Activated CD8-positive, alpha-beta memory T cell treated with anti-CD3 and anti-CD28 coated beads for 4 hours (primary cell): Measurements from ENCODE around the gene RFT1.

Source experiments
- DNase-seq, 2 donors: peaks; one replicate each; pipeline ENCODE4 v3.0.0-alpha.2; 2020; ENCODE audit warnings: low read depth in 2 of 2

The RFT1 gene

GRCh38 chr3:53149006-53149690 is 18.9 kb upstream of the RFT1 start:
- no peak for DNase-seq

DNA sequence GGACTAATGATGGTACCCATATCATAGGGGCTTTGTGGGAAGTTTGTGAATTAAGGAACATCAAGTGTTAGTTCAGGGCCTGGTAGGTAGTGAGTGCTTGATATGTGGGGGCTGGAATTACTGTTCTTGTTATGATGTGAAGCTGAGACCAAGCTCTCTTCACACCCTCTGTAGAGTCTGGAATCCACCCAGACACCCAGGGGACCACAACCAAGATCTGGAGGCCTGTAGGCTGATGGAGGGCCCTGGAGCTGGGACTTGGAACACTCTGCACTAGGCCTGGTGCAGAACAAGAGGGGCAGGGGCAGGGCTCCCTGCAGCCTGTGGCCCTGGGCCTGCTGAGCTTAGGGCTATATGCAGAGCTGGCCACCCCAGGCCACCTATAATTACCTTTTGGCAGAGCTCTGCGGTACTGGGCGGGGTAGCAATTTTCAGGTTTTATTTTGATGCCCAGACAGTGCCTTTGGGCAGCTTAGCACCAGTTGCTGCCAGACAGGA is 17.7 kb upstream of the RFT1 start:
- DNase-seq, result no peak

- no peak for DNase-seq
Observed at GRCh38 chr3:53147151-53147902, 17.1 kb upstream of the RFT1 start.

DNA sequence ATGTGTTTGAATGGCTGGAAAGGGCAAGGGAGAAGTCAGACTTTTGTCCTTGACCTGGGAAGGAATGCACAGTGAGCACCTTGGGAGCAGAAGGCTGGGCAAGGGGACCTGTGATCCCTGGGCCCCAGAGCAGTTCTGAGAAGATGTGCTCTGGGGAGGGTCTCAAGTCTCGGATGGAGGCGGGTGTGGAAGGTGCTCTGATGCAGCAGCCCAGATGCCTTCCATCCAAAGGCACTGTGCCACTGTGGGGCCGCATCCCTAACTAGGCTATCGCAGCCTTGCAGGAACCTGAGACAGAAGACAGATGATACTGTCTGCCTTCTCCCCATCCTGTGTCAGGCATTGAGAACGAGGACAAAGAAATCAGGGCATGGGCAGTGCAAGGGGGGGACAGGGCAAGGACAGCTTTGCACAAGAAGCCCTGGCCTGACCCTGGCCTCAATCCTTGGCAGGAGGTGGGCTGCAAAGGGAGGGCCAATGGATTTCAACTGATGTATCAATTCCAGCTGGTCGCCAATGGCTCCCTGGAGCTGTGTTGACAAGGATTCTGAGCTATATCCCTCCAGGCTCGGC is 16.2 kb upstream of the RFT1 start:
- DNase-seq, result no peak

- no peak for DNase-seq
Observed at GRCh38 chr3:53145713-53146080, 15.5 kb upstream of the RFT1 start.

DNA sequence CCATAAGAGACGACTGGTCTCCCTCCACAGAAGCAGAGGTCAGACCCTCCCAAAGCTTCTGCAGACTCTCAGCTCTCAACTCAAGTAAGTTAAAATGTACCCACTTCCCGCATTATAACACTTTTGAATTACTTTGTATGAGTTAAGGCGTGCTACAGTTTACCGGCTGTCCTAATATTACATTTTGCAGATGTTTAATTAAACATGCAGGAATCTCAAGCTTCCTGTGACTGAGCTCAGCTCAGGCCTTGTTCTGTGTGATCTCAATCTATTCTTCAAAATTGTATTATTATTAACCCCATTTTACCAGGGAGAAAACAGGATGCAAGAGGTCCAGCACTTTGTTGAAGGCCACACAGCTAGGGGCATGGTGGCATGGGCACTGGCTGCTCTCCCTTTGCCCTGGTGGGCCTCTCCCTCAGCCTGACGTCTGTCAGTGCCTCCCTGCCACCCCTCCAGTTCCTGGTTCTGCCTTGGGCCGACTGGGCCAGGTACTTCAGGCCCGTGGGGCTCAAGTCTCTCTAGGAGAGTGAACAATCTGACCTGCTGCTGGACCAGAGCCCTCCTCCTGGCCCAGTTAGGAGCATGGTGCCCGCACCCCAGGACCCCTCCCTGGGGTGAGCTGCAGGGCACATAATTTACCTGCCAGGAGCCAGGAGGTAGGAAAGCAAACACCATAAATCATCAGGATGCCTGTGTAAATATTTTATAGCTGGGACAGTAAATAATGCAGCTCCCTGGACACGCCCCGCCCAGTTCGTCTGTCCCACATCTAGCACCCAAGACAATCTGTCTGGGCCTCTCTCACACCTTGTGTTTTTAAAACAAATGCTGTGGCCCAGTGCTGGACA is 14.9 kb upstream of the RFT1 start:
- DNase-seq, result no peak

DNA sequence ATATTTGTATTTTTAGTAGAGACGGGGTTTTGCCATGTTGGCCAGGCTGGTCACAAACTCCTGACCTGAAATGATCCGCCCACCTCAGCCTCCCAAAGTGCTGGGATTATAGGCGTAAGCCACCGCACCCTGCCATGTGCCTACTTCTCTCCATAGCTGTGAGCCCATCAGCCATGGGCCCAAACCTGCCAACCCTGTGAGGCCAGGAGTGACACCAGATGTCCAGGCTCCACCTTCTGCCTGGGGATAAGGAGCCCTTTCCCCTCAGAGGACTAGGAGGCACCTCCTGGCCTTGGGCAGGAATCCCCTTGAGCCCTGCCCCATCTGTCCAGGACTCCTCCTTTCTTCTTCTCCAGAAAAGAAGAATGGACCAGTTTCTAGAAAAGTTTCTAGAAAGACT is 14.2 kb upstream of the RFT1 start:
- no peak for DNase-seq

GRCh38 chr3:53142986-53143385 is 12.8 kb upstream of the RFT1 start:
- no peak for DNase-seq

- no peak for DNase-seq
Observed at GRCh38 chr3:53140847-53141845, 10.9 kb upstream of the RFT1 start.

DNA sequence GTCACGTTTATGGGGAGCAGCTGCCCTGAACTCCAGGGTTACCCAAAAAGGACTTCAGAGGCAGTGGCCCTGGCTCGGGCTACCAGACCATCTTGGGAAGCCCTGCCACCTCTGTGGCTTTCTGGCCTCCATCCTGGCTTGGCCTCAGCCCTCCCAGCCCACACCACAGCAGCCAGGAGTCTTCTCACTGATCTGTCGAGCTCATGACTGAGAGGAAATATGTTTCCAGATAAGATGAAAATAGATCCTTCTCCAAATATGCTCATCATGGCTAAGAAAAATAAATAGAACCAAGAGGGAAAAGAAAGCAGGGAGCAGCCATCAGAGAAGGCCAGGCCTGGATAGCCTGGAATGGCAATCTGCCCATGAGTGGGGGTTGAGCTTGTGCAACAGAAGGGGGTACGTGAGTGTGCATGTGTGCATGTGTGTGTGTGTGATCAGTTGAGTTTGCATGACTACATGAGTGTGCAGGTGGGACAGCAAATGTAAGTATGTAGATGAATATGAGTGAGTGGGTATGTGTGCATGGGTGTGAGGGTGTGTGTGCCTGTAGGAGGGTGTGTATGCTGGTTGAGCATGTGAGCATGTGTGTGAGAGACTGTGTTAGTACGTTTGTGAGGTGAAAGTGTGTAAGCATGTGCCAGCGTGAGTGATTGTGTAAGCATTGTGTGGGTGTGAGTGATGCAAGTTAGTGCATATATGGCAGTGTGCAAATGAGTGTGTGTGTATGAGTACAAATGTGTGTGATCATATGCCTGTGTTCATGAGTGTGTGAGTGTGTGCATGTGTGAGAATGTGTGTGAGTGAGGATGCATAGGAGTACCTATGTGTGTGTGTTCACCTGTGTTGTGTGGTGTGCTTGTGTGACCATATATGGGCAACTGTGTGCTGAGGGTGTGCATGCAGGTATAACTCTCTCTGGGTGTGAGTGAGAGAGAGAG is 9.9 kb upstream of the RFT1 start:
- no peak for DNase-seq

- no peak for DNase-seq
Observed at GRCh38 chr3:53137835-53138446, 7.7 kb upstream of the RFT1 start.

DNA sequence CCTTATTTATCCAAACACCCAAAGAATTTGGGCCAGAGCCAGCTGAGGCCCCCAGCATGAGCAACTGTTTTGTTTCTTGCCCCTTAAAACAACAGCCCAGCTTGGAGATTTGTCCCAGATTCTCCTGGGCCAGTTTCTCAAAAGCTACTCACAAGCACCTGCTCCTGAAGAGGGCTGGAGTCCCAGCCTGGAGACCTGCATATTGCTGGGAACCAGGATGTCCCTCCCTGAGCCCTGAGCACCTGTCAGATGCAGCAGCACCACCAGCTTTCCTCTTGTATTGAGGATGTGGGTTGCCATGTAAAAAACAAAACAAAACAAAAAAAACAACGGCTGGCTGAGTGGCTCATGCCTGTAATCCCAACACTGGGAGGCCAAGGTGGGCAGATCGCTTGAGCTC is 7.0 kb upstream of the RFT1 start:
- no peak for DNase-seq

DNA sequence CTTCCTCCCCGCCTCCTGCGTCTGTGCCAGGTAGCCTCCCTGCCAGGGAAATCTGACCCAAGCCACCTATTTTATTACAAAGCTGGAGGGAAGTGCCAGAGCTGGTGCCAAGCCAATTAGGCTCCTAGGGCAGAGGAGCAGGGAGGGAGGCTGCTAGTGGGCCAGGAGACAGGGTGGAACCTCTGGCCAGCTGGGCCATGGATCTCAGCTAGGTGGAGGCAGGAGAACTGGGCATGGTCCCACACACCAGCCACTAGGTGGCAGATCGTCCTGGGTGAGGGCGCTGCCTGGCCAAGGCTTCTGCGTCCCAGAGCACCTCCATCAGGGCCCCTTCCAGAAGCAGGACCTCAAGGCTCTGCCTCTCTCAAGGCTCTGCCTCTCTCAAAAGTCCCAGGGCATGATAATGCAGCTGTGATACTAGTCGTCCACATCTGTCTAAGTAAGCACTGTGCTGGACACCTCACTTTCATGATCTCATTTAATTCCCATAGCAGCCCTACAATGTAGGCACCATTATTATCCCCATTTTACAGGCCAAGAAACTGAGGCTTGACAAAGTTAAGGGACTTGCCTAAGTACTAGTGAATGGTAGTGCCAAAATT is 4.5 kb upstream of the RFT1 start:
- DNase-seq, result peak; percentile 22 to 30

GRCh38 chr3:53132347-53132746 is 2.1 kb upstream of the RFT1 start:
- DNase-seq, result no peak

DNA sequence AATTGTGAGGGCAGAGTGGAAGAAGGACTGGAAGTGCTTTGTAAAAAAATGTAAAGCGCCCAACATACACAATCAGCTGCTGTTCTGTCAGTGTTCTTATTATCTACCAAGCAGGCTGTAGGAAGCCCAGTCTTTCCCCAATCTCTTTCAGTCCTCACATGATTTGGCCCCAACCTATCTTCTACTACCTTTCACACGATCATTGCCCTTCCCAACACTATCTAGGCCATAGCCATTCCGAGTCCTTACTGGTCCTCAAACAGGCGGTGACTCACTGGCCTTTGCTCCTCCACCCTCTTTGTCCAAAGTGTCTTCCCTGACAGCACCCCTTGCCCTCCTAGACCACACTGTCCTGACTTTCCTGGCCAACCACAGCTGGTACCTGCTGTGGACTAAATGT is 861 bp upstream of the RFT1 start:
- no peak for DNase-seq

DNA sequence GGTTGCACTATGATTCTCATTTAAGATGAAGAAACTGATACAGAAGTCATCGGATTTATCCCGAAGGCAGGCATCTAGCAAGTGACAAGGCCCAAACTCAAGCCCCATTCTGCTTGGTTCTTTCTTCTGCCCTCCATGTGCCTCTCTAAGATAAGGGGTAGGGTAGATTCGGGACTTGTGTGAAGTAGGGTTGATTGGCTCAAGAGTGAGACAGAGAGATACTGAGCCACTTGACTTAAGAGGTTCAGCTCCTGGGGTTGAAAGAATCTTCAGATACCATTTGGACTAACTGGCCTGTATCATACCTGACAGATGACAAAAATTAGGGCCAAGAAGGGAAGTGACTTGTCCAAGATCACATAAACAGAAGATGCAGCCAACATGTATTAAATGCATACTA is 891 bp downstream of the RFT1 start:
- no peak for DNase-seq

GRCh38 chr3:53126601-53127000 is 3.6 kb downstream of the RFT1 start:
- no peak for DNase-seq

DNA sequence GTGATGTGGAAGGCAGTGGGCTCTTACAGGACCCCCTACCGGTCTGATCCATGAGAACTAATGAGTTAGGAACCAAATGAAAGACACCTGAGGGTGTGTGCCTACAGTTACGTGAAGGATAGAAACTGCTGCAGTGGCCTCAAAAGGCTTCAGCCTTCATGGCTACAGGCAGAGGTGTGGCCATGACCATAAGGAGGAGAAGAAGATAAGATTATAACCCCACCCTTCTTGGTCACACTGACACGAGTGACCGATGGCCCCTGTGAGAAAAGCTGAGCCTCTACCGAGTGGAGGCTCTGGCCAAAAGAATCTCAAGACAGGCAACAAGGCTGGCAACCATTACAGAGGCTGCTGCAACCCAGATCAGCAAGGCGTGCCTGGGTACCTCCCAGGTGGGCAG is 6.3 kb downstream of the RFT1 start:
- DNase-seq, result no peak

GRCh38 chr3:53123510-53123909 is 6.7 kb downstream of the RFT1 start:
- DNase-seq, result no peak
